HepG2 (cell line): ENCODE measurements around the gene EPB41L3. TPM values are rescaled to one million over a fixed set of nuclear protein-coding genes. Genes with fewer than 3 reads are reported as not detected.

Experiments used
- ATAC-seq: fragments of 200-7000 bp; cut with Tn5 transposase; 3 replicates; pipeline ENCODE4 v1.9.1; 2020; ENCODE audit warnings: mild to moderate bottlenecking, moderate library complexity
- BruUV-seq: library from RNA; stranded (reverse); fragments of 400-500 nt; replicated peaks from 2 replicates; lab custom pipeline; 2021; lab: Mats Ljungman, UMichigan
- CTCF ChIA-PET: fragments of 300-600 bp; formaldehyde crosslinking; extraction: SDS; loops from one replicate; lab custom pipeline; 2021; ENCODE audit warnings: low total read pairs, inconsistent platforms, low intra/inter-chr PET ratio; lab: Yijun Ruan, JAX
- POLR2A ChIA-PET: fragments of 350-600 bp; sonication (Branson Sonifier 250); formaldehyde crosslinking; loops from one replicate; lab custom pipeline; 2020; ENCODE audit warnings: antibody characterized with exemption, inconsistent platforms; lab: Yijun Ruan, JAX
- DNase-seq: peaks from one replicate; pipeline ENCODE4 v3.0.0-alpha.2; 2015; ENCODE audit warnings: low spot score
- FAIRE-seq: peaks from 3 replicates; lab custom pipeline; 2011; peaks lifted over from hg19 to GRCh38; lab: Jason Lieb, UNC
- H2AFZ ChIP-seq: one replicate; pipeline ENCODE4 v1.6.1; 2011; ENCODE audit warnings: low read length, inconsistent platforms
- H3K27ac ChIP-seq: fragments of 300-600 bp; 3 replicates; pipeline ENCODE4 v1.8.0; 2011; ENCODE audit warnings: mixed run types, mild to moderate bottlenecking, mixed read lengths, low read length, inconsistent platforms; ENCODE audit not compliant: insufficient read depth; ENCODE audit errors: extremely low read length
- H3K27me3 ChIP-seq, 2 experiments: fragments of 200-600 bp in 1 of 2; 2 replicates in 1 of 2; 3 replicates in 1 of 2; pipeline versions ENCODE4 v1.6.0 to v1.8.0; 2011; ENCODE audit warnings: low read length in 2 of 2, mild to moderate bottlenecking in 2 of 2, moderate library complexity in 2 of 2, inconsistent platforms in 1 of 2; ENCODE audit not compliant: insufficient read depth in 2 of 2, control insufficient read depth in 1 of 2
- H3K36me3 ChIP-seq, 2 experiments: fragments of 200-600 bp in 1 of 2; replicated peaks in 1 of 2; 2 replicates in 1 of 2; 3 replicates in 1 of 2; pipeline versions ENCODE4 v1.5.1 to v1.8.0; 2011; ENCODE audit warnings: low read length in 2 of 2, inconsistent platforms in 1 of 2; ENCODE audit not compliant: insufficient read depth in 2 of 2, control insufficient read depth in 1 of 2
- H3K4me1 ChIP-seq: 2 replicates; pipeline ENCODE4 v1.5.1; 2012; ENCODE audit warnings: low read length, inconsistent platforms; ENCODE audit not compliant: insufficient read depth
- H3K4me2 ChIP-seq: 2 replicates; pipeline ENCODE4 v1.6.0; 2011; ENCODE audit warnings: low read depth, low read length, inconsistent platforms
- H3K4me3 ChIP-seq, 3 experiments: fragments of 200-600 bp in 1 of 3; sonication (generic), shearing (Covaris generic) in 1 of 3; replicated peaks in 1 of 3; 2 replicates each; pipeline ENCODE4 v1.5.1; 2011 to 2016; ENCODE audit warnings: low read length in 3 of 3, inconsistent platforms in 2 of 3, low read depth in 2 of 3, mild to moderate bottlenecking in 2 of 3, control low read depth in 1 of 3, mixed read lengths in 1 of 3; ENCODE audit not compliant: insufficient read depth in 1 of 3
- H3K79me2 ChIP-seq: one replicate; pipeline ENCODE4 v1.6.1; 2011; ENCODE audit warnings: low read length, inconsistent platforms; ENCODE audit not compliant: insufficient read depth
- H3K9ac ChIP-seq: 2 replicates; pipeline ENCODE4 v1.6.0; 2011; ENCODE audit warnings: mild to moderate bottlenecking, low read depth, low read length, inconsistent platforms; ENCODE audit not compliant: insufficient read depth
- H3K9me3 ChIP-seq: 2 replicates; pipeline ENCODE4 v1.5.1; 2012; ENCODE audit warnings: mild to moderate bottlenecking, low read length
- H4K20me1 ChIP-seq: 2 replicates; pipeline ENCODE4 v1.6.0; 2011; ENCODE audit warnings: inconsistent platforms, mild to moderate bottlenecking, low read length, moderate library complexity; ENCODE audit not compliant: insufficient read depth
- AHR ChIP-seq: IDR thresholded peaks from 2 replicates; pipeline ENCODE4 v1.6.1; 2018; ENCODE audit warnings: missing genetic modification reagents, missing compliant biosample characterization
- ATF5 ChIP-seq: sonication (generic); formaldehyde crosslinking; IDR thresholded peaks from 2 replicates; pipeline ENCODE4 v1.4.0; 2020; ENCODE audit warnings: mild to moderate bottlenecking, low read depth, missing genetic modification reagents
- DBP ChIP-seq: sonication (generic); formaldehyde crosslinking; IDR thresholded peaks from 2 replicates; pipeline ENCODE4 v1.4.0; 2020; ENCODE audit warnings: missing genetic modification reagents; ENCODE audit errors: not compliant biosample characterization
- DRAP1 ChIP-seq: IDR thresholded peaks from 2 replicates; pipeline ENCODE4 v1.6.1; 2016; ENCODE audit warnings: missing genetic modification reagents, missing compliant biosample characterization
- FOXO1 ChIP-seq: sonication (generic); formaldehyde crosslinking; IDR thresholded peaks from 2 replicates; pipeline ENCODE4 v1.4.0; 2020; ENCODE audit warnings: missing genetic modification reagents
- MAFK ChIP-seq, 2 experiments: IDR thresholded peaks in 1 of 2; conservative IDR thresholded peaks in 1 of 2; 2 replicates each; pipeline ENCODE4 v1.6.1; 2011; ENCODE audit warnings: improper control_type of control experiment in 2 of 2, low read length in 2 of 2
- MZF1 ChIP-seq: sonication (generic); formaldehyde crosslinking; IDR thresholded peaks from 2 replicates; pipeline ENCODE4 v1.8.1; 2023; ENCODE audit warnings: mild to moderate bottlenecking, missing genetic modification reagents, borderline replicate concordance
- POGK ChIP-seq: sonication (generic); formaldehyde crosslinking; conservative IDR thresholded peaks from 2 replicates; pipeline ENCODE4 v1.8.0; 2022; ENCODE audit warnings: mild to moderate bottlenecking, moderate library complexity, missing genetic modification reagents
- POLR2G ChIP-seq: fragments of 200-400 bp; formaldehyde crosslinking; IDR thresholded peaks from 2 replicates; pipeline ENCODE4 v1.6.1; 2018; ENCODE audit warnings: mild to moderate bottlenecking, low read depth, low read length, moderate library complexity
- RELA ChIP-seq: sonication (generic); formaldehyde crosslinking; IDR thresholded peaks from 2 replicates; pipeline ENCODE4 v1.4.0; 2020; ENCODE audit warnings: missing genetic modification reagents
- TFAP4 ChIP-seq: sonication (generic); IDR thresholded peaks from 2 replicates; pipeline ENCODE4 v1.6.1; 2016; ENCODE audit warnings: low read depth, borderline replicate concordance
- THAP7 ChIP-seq: sonication (generic); formaldehyde crosslinking; IDR thresholded peaks from 2 replicates; pipeline ENCODE4 v1.8.1; 2023; ENCODE audit warnings: mild to moderate bottlenecking, missing genetic modification reagents
- ZKSCAN5 ChIP-seq: sonication (generic); formaldehyde crosslinking; IDR thresholded peaks from 2 replicates; pipeline ENCODE4 v1.5.1; 2020; ENCODE audit warnings: mild to moderate bottlenecking, missing genetic modification reagents
- ZMAT3 ChIP-seq: sonication (generic); formaldehyde crosslinking; conservative IDR thresholded peaks from 2 replicates; pipeline ENCODE4 v1.7.0; 2021; ENCODE audit warnings: missing genetic modification reagents
- ZNF546 ChIP-seq: sonication (generic); formaldehyde crosslinking; conservative IDR thresholded peaks from 2 replicates; pipeline ENCODE4 v1.8.1; 2023; ENCODE audit warnings: mild to moderate bottlenecking, missing genetic modification reagents
- ZNF567 ChIP-seq: sonication (generic); formaldehyde crosslinking; IDR thresholded peaks from 2 replicates; pipeline ENCODE4 v1.8.1; 2023; ENCODE audit warnings: mild to moderate bottlenecking, missing genetic modification reagents, borderline replicate concordance
- ZSCAN25 ChIP-seq: sonication (generic); formaldehyde crosslinking; IDR thresholded peaks from 2 replicates; pipeline ENCODE4 v1.8.0; 2022; ENCODE audit warnings: mild to moderate bottlenecking, missing genetic modification reagents
- WGBS: methylation state at CpG from one replicate; pipeline ENCODE4 v1.1.6; 2017; ENCODE audit warnings: low lambda C conversion rate; 5-methylcytosine and 5-hydroxymethylcytosine counted together
- in situ Hi-C: cut with HindIII; loops from 2 replicates; pipeline ENCODE4 v1.10.0; 2017; ENCODE audit warnings: low pct_unique_long_range_greater_than_20kb; ENCODE audit not compliant: extremely low pct_ligation_motif_present
- intact Hi-C: fragments of 100-400 bp; cut with micrococcal nuclease; formaldehyde crosslinking; loops from one replicate; pipeline ENCODE4 v1.10.0; 2022; ENCODE audit not compliant: unreplicated experiment
- polyA plus RNA-seq, 8 experiments: library from polyadenylated mRNA; depleted of rRNA in 3 of 8; stranded (reverse) in 7 of 8; unstranded in 1 of 8; fragments of >200 nt; fragmentation: Illumina TruSeq in 4 of 8; extraction: Trizol in 4 of 8; gene quantifications; 2 replicates each; pipeline versions ENCODE4 v1.2.1 to v1.2.3, GENCODE V29; 2011 to 2016; ENCODE audit warnings: low read depth in 4 of 8, missing spikeins in 1 of 8, mixed read lengths in 1 of 8; ENCODE audit not compliant: insufficient read depth in 1 of 8
- total RNA-seq, 5 experiments: library from RNA; depleted of rRNA; stranded (reverse); fragments of >200 nt; fragmentation: Illumina TruSeq; extraction: Trizol; gene quantifications; 2 replicates each; pipeline ENCODE4 v1.2.3, GENCODE V29; 2016; ENCODE audit warnings: low read depth in 1 of 5

EPB41L3 gene
- total and polyA plus RNA-seq, 2 of the 13 experiments (the other 11 are each of a cell fraction or from before 2014, with no cell fraction given): not detected

- no peak for TF ChIP-seq ZNF546
- no peak for TF ChIP-seq FOXO1
- TF ChIP-seq, all 625 proteins: peak for 0
Observed at GRCh38 chr18:5538544-5538943, 5.3 kb downstream of the EPB41L3 start (continued).

GRCh38 chr18:5537860-5538259, 5.9 kb downstream of the EPB41L3 start:
- no peaks in the 10 kb centered on the region for H3K9me3 ChIP-seq
- 0% methylated on average over 2 of the region's 2 CpGs for WGBS
- ATAC-seq: no peak
- in situ Hi-C loops (no loop called here), intact Hi-C loops (no loop called here)
- no peak for FAIRE-seq
- H3K9ac ChIP-seq: no peak overlapping the region
- peaks cover 0 to 12% of the 10 kb centered on the region in 2 experiments; a peak in 2 of 5 replicates for H3K27me3 ChIP-seq
- no peaks in the 10 kb centered on the region for H3K4me1 ChIP-seq
- H3K4me2 ChIP-seq: no peak overlapping the region
- no TSS peak for BruUV-seq
- no peak overlapping the region for H3K27ac ChIP-seq
- no peak overlapping the region for H2AFZ ChIP-seq
- H3K79me2 ChIP-seq: no peaks in the 10 kb centered on the region
- no peak overlapping the region for H3K4me3 ChIP-seq
- no peaks in the 10 kb centered on the region for H3K36me3 ChIP-seq
- no peak for DNase-seq
- TF ChIP-seq AHR (CRISPR knock-in tag) (no peak), ZNF567 (no peak), ZSCAN25 (CRISPR knock-in tag) (no peak), THAP7 (CRISPR knock-in tag) (no peak), ATF5 (no peak), MAFK (conservative IDR thresholded peaks at IDR 0.05 in 1 of 2, IDR thresholded peaks at IDR 0.05 in 1 of 2; ENCODE audit: low read length in 2 of 2) (no peak), TFAP4 (no peak), MZF1 (CRISPR knock-in tag) (no peak), POLR2G (no peak), DRAP1 (CRISPR knock-in tag) (no peak), DBP (CRISPR knock-in tag) (no peak), RELA (CRISPR knock-in tag) (no peak), ZKSCAN5 (CRISPR knock-in tag) (no peak), ZMAT3 (CRISPR knock-in tag) (no peak), POGK (CRISPR knock-in tag) (no peak)
- no peaks in the 10 kb centered on the region for H4K20me1 ChIP-seq
- ChIA-PET CTCF (no interaction called here), POLR2A (no interaction called here)
